Measurements from ENCODE around the gene ANHX.

The ANHX gene

GRCh38 chr12:133233993-133234564 is 1.6 kb downstream of the ANHX start:
- no peak for TF ChIP-seq ZFX (IDR thresholded peaks at IDR 0.05)
- no peak for TF ChIP-seq CTCF (conservative IDR thresholded peaks at IDR 0.05)
- no peak overlapping the region for H3K27ac ChIP-seq

DNA sequence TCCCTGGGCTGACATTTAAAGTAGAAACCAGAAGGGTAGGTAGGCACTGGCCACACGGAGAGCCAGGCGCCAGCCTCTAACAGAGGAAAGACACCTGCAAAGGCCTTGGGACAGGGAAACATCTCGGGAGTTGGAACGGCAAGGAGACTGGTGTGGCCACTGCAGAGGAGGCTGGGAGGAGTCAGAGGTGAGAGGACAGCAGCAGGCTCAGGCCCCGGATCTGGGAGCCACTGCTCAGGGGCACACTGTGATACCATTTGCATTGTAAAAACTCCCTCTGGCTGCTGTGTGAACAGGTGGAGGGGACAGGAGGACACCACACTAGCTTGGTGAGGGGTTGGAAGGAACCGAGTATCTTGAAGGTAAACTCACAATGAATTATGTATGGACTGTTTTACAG is 2.7 kb downstream of the ANHX start:
- TF ChIP-seq CTCF (conservative IDR thresholded peaks at IDR 0.05) (no peak), ZFX (IDR thresholded peaks at IDR 0.05) (no peak)
- H3K27ac ChIP-seq, result no peak overlapping the region

DNA sequence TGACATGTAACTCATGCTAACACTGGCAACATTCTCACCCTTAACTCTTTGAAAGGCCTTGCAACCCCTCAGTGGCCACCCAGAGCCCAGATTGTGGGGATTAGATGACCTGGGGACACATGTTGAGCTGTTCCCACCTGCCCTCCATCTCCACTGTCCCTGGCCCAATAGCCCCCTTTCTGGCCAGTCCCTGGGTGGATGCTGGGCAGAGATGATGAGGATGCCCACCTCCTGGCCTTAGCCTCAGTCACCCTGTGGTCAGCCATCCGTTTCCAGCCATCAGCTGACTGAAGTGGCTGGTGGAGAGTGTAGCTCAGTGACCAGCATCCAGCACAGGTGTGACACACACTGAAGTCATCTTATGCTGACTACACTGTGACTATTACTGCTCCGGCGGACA is 4.7 kb downstream of the ANHX start:
- TF ChIP-seq ZFX (IDR thresholded peaks at IDR 0.05) (no peak), CTCF (conservative IDR thresholded peaks at IDR 0.05) (no peak)
- no peak overlapping the region for H3K27ac ChIP-seq

- TF ChIP-seq ZFX (IDR thresholded peaks at IDR 0.05) (no peak), CTCF (conservative IDR thresholded peaks at IDR 0.05) (no peak)
- no peak overlapping the region for H3K27ac ChIP-seq
These were observed 8.3 kb downstream of the ANHX start for GRCh38 chr12:133227281-133227852.

GRCh38 chr12:133226690-133227089 is 9.0 kb downstream of the ANHX start:
- H3K27ac ChIP-seq, result no peak overlapping the region

DNA sequence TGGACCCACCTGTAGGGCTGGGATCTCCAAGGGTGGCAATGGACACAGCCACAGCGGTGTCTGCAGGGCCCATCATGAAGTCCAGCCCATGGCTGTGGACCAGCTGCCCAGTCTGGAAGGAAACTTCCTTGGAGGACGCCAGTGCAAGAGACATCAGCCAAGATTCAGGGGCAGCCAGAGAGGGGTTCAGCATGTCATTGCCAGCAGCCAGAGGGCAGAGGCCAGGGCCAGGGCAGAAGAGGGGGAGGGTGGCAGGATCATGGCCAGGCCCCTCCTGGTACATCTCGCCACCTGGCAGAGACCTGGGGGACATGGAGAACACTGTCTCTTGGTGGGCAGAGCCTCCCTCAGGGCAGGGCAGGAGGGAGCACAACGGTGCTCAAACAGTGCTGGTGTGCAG is 10.2 kb downstream of the ANHX start:
- TF ChIP-seq ZFX (IDR thresholded peaks at IDR 0.05) (no peak), CTCF (conservative IDR thresholded peaks at IDR 0.05) (no peak)
- H3K27ac ChIP-seq, result no peak overlapping the region

More at GRCh38 chr12:133226690-133227089, 9.0 kb downstream of the ANHX start:
- no peak for TF ChIP-seq ZFX (IDR thresholded peaks at IDR 0.05)
- no peak for TF ChIP-seq CTCF (conservative IDR thresholded peaks at IDR 0.05)

DNA sequence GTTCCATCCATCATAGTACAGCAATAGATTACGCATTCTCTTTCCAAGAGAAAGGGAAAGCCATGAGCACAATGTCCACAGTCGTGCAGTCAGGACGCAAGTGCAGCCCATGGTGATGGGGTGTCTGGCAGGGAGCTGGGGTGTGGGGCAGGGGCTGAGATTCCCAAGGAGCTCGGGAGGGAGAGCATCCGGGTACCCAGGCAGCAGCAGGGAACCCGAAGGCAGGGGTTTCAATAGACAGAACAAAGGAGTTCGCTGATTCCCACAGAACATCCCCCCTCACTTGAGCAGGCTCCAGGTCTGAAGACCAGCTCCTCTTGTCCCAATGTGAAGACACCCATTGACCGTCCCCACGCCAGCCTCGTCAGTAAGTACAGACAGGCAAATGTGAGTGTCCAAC is 13.5 kb downstream of the ANHX start:
- no peak overlapping the region for H3K27ac ChIP-seq

More for the DNA sequence above, 13.5 kb downstream of the ANHX start:
- TF ChIP-seq CTCF (conservative IDR thresholded peaks at IDR 0.05), result no peak
- TF ChIP-seq ZFX (IDR thresholded peaks at IDR 0.05), result no peak

Measured in C4-2B (cell line).